PFSK-1 (cell line): ENCODE measurements around the gene CGB1.

Experiments used
- FOXP2 ChIP-seq: optimal IDR thresholded peaks from 2 replicates; pipeline ENCODE3; 2011; ENCODE audit warnings: borderline replicate concordance, control low read depth, inconsistent platforms; ENCODE audit not compliant: insufficient read depth; ENCODE audit errors: extremely low read length, extremely low read depth
- POLR2AphosphoS5 ChIP-seq: IDR thresholded peaks from 2 replicates; pipeline ENCODE4 v1.6.1; 2012; ENCODE audit warnings: low read depth, mild to moderate bottlenecking, control low read depth, low read length, moderate library complexity
- REST ChIP-seq, 2 experiments: IDR thresholded peaks; 2 replicates each; pipeline versions ENCODE4 v1.6.1 to v1.8.0; 2011 to 2012; ENCODE audit warnings: low read depth in 2 of 2, low read length in 2 of 2, control low read depth in 1 of 2, inconsistent platforms in 1 of 2, mild to moderate bottlenecking in 1 of 2, moderate library complexity in 1 of 2; ENCODE audit not compliant: insufficient read depth in 1 of 2
- SIN3A ChIP-seq: IDR thresholded peaks from 2 replicates; pipeline ENCODE4 v1.6.1; 2012; ENCODE audit warnings: mild to moderate bottlenecking, low read length, moderate library complexity, borderline replicate concordance; ENCODE audit not compliant: insufficient read depth
- TAF1 ChIP-seq: IDR thresholded peaks from 2 replicates; pipeline ENCODE4 v1.6.1; 2012; ENCODE audit warnings: low read length, control low read depth, borderline replicate concordance; ENCODE audit not compliant: insufficient read depth

The CGB1 gene

GRCh38 chr19:49084206-49085019 is 47.7 kb upstream of the CGB1 start:
- no peak for TF ChIP-seq SIN3A
- TF ChIP-seq TAF1 = no peak
- TF ChIP-seq POLR2AphosphoS5 = no peak
- no peak for TF ChIP-seq FOXP2
- TF ChIP-seq REST (IDR thresholded peaks at IDR 0.05; ENCODE audit: insufficient read depth in 1 of 2, low read depth in 2 of 2, low read length in 2 of 2) = no peak

GRCh38 chr19:49081273-49081672 is 44.6 kb upstream of the CGB1 start:
- TF ChIP-seq FOXP2 (no peak), REST (IDR thresholded peaks at IDR 0.05; ENCODE audit: insufficient read depth in 1 of 2, low read depth in 2 of 2, low read length in 2 of 2) (no peak)

GRCh38 chr19:49080392-49080791 is 43.7 kb upstream of the CGB1 start:
- TF ChIP-seq TAF1 (no peak), FOXP2 (no peak), SIN3A (no peak), REST (IDR thresholded peaks at IDR 0.05; ENCODE audit: insufficient read depth in 1 of 2, low read depth in 2 of 2, low read length in 2 of 2) (no peak), POLR2AphosphoS5 (no peak)

- TF ChIP-seq POLR2AphosphoS5 (no peak), SIN3A (no peak), FOXP2 (no peak), REST (IDR thresholded peaks at IDR 0.05; ENCODE audit: insufficient read depth in 1 of 2, low read depth in 2 of 2, low read length in 2 of 2) (no peak), TAF1 (no peak)
These were observed 37.1 kb upstream of the CGB1 start for GRCh38 chr19:49073514-49074378.
